GM12878 (cell line): Measurements from ENCODE around the gene KBTBD2. TPM values are rescaled to one million over a fixed set of nuclear protein-coding genes. Genes with fewer than 3 reads are reported as not detected.

Source experiments
- ATAC-seq: fragments of 200-7000 bp; cut with Tn5 transposase; 3 replicates; pipeline ENCODE4 v1.9.1; 2020; ENCODE audit warnings: mild to moderate bottlenecking, moderate library complexity
- BruUV-seq: library from RNA; stranded (reverse); fragments of 400-500 nt; replicated peaks from 2 replicates; lab custom pipeline; 2021; lab: Mats Ljungman, UMichigan
- CTCF ChIA-PET: fragments of 300-600 bp; sonication (Branson Sonifier 250); formaldehyde crosslinking; extraction: SDS; loops from one replicate; lab custom pipeline; 2021; ENCODE audit warnings: inconsistent platforms; lab: Yijun Ruan, JAX
- POLR2A ChIA-PET: fragments of 350-600 bp; formaldehyde crosslinking; extraction: SDS; loops from one replicate; lab custom pipeline; 2021; ENCODE audit warnings: inconsistent platforms; lab: Charles Lee
- RAD21 ChIA-PET: fragments of 300-600 bp; sonication (Branson Sonifier 250); formaldehyde crosslinking; loops from one replicate; lab custom pipeline; 2023; ENCODE audit warnings: antibody characterized with exemption; ENCODE audit not compliant: unreplicated experiment; lab: Charles Lee
- SMC1A ChIA-PET: fragments of 300-600 bp; sonication (Branson Sonifier 250); formaldehyde crosslinking; loops from one replicate; lab custom pipeline; 2023; ENCODE audit not compliant: unreplicated experiment, uncharacterized antibody; lab: Charles Lee
- DNase-seq: peaks from one replicate; pipeline ENCODE4 v3.0.0-alpha.2; 2011; ENCODE audit warnings: low read depth, low spot score
- FAIRE-seq: peaks from 3 replicates; lab custom pipeline; 2011; peaks lifted over from hg19 to GRCh38; lab: Jason Lieb, UNC
- H2AFZ ChIP-seq: 2 replicates; pipeline ENCODE4 v1.6.0; 2011; ENCODE audit warnings: low read depth, low read length, control low read depth; ENCODE audit not compliant: control insufficient read depth
- H3K27ac ChIP-seq: 2 replicates; pipeline ENCODE4 v1.5.1; 2011; ENCODE audit warnings: control low read depth; ENCODE audit not compliant: control insufficient read depth, insufficient read depth
- H3K27me3 ChIP-seq, 2 experiments: replicated peaks in 1 of 2; 2 replicates each; pipeline versions ENCODE4 v1.6.0 to v1.6.1; 2011; ENCODE audit warnings: low read length in 1 of 2; ENCODE audit not compliant: control insufficient read depth in 2 of 2, insufficient read depth in 2 of 2
- H3K36me3 ChIP-seq, 2 experiments: 2 replicates each; pipeline ENCODE4 v1.5.1; 2011; ENCODE audit warnings: low read length in 1 of 2; ENCODE audit not compliant: control insufficient read depth in 2 of 2, insufficient read depth in 2 of 2
- H3K4me1 ChIP-seq: 2 replicates; pipeline ENCODE4 v1.6.1; 2011; ENCODE audit warnings: mild to moderate bottlenecking, low read length, moderate library complexity, mixed read lengths; ENCODE audit not compliant: control insufficient read depth, insufficient read depth
- H3K4me2 ChIP-seq: 2 replicates; pipeline ENCODE4 v1.6.0; 2011; ENCODE audit warnings: control low read depth; ENCODE audit not compliant: control insufficient read depth, insufficient read depth
- H3K4me3 ChIP-seq: fragments of 200-600 bp; sonication (generic); 2 replicates; pipeline ENCODE4 v1.5.1; 2016
- H3K79me2 ChIP-seq: 2 replicates; pipeline ENCODE4 v1.6.0; 2011; ENCODE audit warnings: low read length; ENCODE audit not compliant: control insufficient read depth, insufficient read depth
- H3K9ac ChIP-seq: 2 replicates; pipeline ENCODE4 v1.8.0; 2011; ENCODE audit warnings: low read length, control low read depth, mixed read lengths; ENCODE audit not compliant: control insufficient read depth, insufficient read depth
- H3K9me3 ChIP-seq: replicated peaks from 3 replicates; pipeline ENCODE4 v1.5.1; 2011; ENCODE audit warnings: mild to moderate bottlenecking, low read length; ENCODE audit not compliant: control insufficient read depth, insufficient read depth
- H4K20me1 ChIP-seq: 2 replicates; pipeline ENCODE4 v1.6.0; 2011; ENCODE audit not compliant: control insufficient read depth, insufficient read depth
- GATAD2B ChIP-seq: fragments of 450-650 bp; conservative IDR thresholded peaks from 2 replicates; pipeline ENCODE4 v1.6.1; 2017; ENCODE audit warnings: low read depth, mild to moderate bottlenecking, moderate library complexity
- ZBTB4 ChIP-seq: fragments of 450-650 bp; formaldehyde crosslinking; IDR thresholded peaks from 2 replicates; pipeline ENCODE4 v1.4.0; 2022; ENCODE audit warnings: mild to moderate bottlenecking, moderate library complexity
- ZNF384 ChIP-seq: IDR thresholded peaks from 2 replicates; pipeline ENCODE4 v1.6.1; 2012; ENCODE audit warnings: low read depth, mild to moderate bottlenecking, low read length, improper control_type of control experiment, borderline replicate concordance
- whole genome bisulfite sequencing: methylation state at CpG from one replicate; pipeline ENCODE4 v1.1.6; 2016; ENCODE audit warnings: low lambda C conversion rate; ENCODE audit not compliant: insufficient replicate concordance, insufficient coverage; ENCODE audit errors: missing lambda C conversion rate; 5-methylcytosine and 5-hydroxymethylcytosine counted together
- in situ Hi-C: fragments of 300-500 bp; cut with MboI; formaldehyde crosslinking; loops from 9 replicates; pipeline ENCODE4 v1.14.3; 2018; ENCODE audit warnings: mixed read lengths
- intact Hi-C: fragments of 100-400 bp; cut with micrococcal nuclease; formaldehyde crosslinking; loops from one replicate; pipeline ENCODE4 v1.14.2; 2022; ENCODE audit not compliant: unreplicated experiment
- polyA plus RNA-seq, 11 experiments: library from polyadenylated mRNA; depleted of rRNA in 4 of 11; unstranded in 6 of 11; stranded (reverse) in 5 of 11; fragments of >200 nt; fragmentation: Nextera tagmentation in 4 of 11; fragmentation: Illumina TruSeq in 1 of 11; extraction: Ambion mirVana in 4 of 11; extraction: Trizol in 1 of 11; gene quantifications; 1 replicate in 1 of 11; 2 replicates in 10 of 11; pipeline versions ENCODE4 v1.2.1 to v1.2.3, GENCODE V29; 2011 to 2016; ENCODE audit warnings: inconsistent platforms in 2 of 11, missing spikeins in 2 of 11, low read depth in 1 of 11
- total RNA-seq, 4 experiments: library from RNA; depleted of rRNA in 3 of 4; stranded (reverse); fragments of >200 nt in 3 of 4; fragmentation: Illumina TruSeq in 1 of 4; extraction: Trizol in 1 of 4; gene quantifications; 2 replicates each; pipeline versions ENCODE4 v1.2.1 to v1.2.3, GENCODE V29; 2013 to 2021

The KBTBD2 gene
- total and polyA plus RNA-seq, 10 of the 15 experiments (the other 5 are each of a cell fraction or from before 2014, with no cell fraction given) = 8.1 to 22.3 (median 16.2) TPM

GRCh38 chr7:32930378-32930777, 38.8 kb upstream of the KBTBD2 start:
- ChIA-PET RAD21 (no interaction called here), CTCF (interaction anchor here (0.6 to 0.7 kb wide), 2 partner anchors 11 to 442 kb away, joined by 3 to 4 read pairs; no protein-coding TSS in a partner anchor), POLR2A (no interaction called here), SMC1A (no interaction called here)
- no peak for FAIRE-seq
- no peak overlapping the region for H3K9ac ChIP-seq
- H3K27ac ChIP-seq = no peak overlapping the region
- H3K27me3 ChIP-seq = no peaks in the 10 kb centered on the region; a peak in 1 of 4 replicates
- no peaks in the 10 kb centered on the region for H4K20me1 ChIP-seq
- WGBS = 97% methylated on average over 7 of the region's 7 CpGs
- H3K4me2 ChIP-seq = no peak overlapping the region
- TF ChIP-seq ZBTB4 (CRISPR knock-in tag) (no peak), GATAD2B (no peak), ZNF384 (no peak)
- ATAC-seq = no peak
- in situ Hi-C loops = no loop called here
- intact Hi-C loops = no loop called here
- H2AFZ ChIP-seq = no peak overlapping the region
- peaks cover 0 to 3% of the 10 kb centered on the region in 2 experiments; a peak in 1 of 4 replicates for H3K36me3 ChIP-seq
- H3K9me3 ChIP-seq = no peaks in the 10 kb centered on the region
- H3K4me3 ChIP-seq = no peak overlapping the region
- no TSS peak for BruUV-seq
- DNase-seq = no peak
- H3K79me2 ChIP-seq = no peaks in the 10 kb centered on the region
- no peaks in the 10 kb centered on the region; the same call in 1 of the 2 replicates for H3K4me1 ChIP-seq
